NCI-H2029 (cell line): ENCODE measurements around the gene AR.

ENCODE experiments used
- DNase-seq: peaks from one replicate; lab custom pipeline; 2025; lab: John Stamatoyannopoulos, UW

Gene AR

GRCh38 chrX:67724359-67725110, 180.7 kb downstream of the AR start:
- DNase-seq: no peak

GRCh38 chrX:67725471-67725870, 181.7 kb downstream of the AR start:
- no peak for DNase-seq

- DNase-seq: no peak
Measured at GRCh38 chrX:67726018-67726417, 182.2 kb downstream of the AR start.

- DNase-seq: no peak
Measured at GRCh38 chrX:67727576-67727975, 183.8 kb downstream of the AR start.

- no peak for DNase-seq
Measured at GRCh38 chrX:67730296-67730695, 186.5 kb downstream of the AR start.

- DNase-seq: no peak
Measured at GRCh38 chrX:67731061-67731460, 187.2 kb downstream of the AR start.

- DNase-seq: no peak
Measured at GRCh38 chrX:67732864-67733263, 189.0 kb downstream of the AR start.

GRCh38 chrX:67734111-67734753, 190.4 kb downstream of the AR start:
- no peak for DNase-seq

GRCh38 chrX:67749536-67749935, 205.7 kb downstream of the AR start:
- no peak for DNase-seq

GRCh38 chrX:67750694-67751093, 206.9 kb downstream of the AR start:
- DNase-seq: no peak

- no peak for DNase-seq
Measured at GRCh38 chrX:67759018-67759417, 215.2 kb downstream of the AR start.

- DNase-seq: no peak
Measured at GRCh38 chrX:67777148-67777547, 233.3 kb downstream of the AR start.

GRCh38 chrX:67779099-67779498, 235.3 kb downstream of the AR start:
- DNase-seq: no peak
